CD4-positive, alpha-beta T cell treated with Interleukin-4 for 4 hours (primary cell): Measurements from ENCODE around the gene ERC2.

Source experiments
- DNase-seq: peaks from one replicate; pipeline ENCODE4 v3.0.0-alpha.2; 2020

The ERC2 gene

DNA sequence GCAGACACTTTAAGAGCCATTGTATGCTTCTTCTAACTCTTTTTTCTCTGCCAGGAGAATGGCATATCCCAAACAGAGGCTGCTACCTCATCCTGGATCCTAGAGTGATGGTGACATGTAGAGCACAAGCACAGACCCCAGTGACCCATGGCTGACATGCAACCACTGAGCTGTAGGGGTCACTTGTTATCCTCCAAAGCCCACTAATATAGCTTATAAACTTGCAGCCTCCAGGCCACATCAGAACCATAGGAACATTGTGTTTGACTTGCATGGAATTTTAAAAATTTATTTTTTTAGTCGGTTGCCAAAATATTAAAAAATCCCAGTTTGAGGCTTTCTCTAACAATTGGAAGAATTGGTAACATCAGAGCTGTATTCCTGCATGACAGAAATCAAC, 698.2 kb downstream of the ERC2 start:
- DNase-seq = no peak

DNA sequence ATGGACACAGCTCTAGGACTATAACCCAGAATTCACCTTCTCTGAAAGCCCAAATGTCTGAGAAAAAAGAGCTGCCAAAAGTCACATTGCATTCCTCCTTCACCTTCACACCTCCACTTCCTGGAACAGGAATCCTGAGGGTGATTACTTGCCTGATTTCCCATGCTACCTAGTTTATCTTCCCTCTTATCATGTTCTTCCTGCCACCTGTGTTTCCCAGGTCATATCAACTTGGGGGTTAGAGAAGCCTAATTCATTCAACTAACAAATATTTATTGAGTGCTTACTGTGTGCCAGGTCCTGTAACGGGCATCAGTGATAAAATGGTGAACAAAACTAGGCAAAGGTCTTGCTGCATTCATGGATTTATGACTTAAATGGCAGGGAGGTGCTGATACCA, 701.5 kb downstream of the ERC2 start:
- no peak for DNase-seq

DNA sequence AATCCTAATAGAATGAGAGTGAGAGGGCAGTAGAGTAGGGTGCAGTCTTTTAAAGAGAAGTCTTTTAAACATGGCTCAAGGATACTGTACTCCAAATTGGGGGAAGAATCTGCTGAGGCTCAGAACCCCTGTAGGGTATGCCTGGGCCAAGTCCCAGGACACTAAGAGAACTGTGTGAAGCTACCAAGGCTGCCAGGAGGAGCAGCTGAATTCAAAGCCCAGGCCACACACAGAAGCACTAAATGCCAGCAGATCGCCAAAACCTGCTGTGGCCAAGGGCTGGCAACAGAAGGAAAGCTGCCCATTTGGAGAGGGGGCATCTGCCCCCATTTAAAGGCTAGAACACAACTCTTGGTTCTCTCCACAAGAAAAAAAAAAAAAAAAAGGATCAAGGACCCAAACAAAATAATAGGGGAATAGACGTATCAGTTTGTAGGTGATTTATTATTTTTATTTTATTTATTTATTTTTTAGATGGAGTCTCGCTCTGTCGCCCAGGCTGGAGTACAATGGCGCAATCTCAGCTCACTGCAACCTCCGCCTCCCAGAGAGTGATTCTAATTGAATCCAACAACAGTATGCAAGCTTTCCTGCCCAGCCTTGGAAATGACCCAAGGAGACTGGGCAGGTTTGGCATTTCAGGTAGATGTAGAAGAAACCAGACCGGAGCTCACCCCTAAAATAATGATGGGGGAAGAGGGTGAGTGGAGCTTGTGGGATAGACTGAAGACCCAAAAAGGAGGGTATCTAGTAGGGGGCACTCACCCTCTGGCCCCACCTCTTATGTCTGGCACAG, 702.2 kb downstream of the ERC2 start:
- DNase-seq = no peak

DNA sequence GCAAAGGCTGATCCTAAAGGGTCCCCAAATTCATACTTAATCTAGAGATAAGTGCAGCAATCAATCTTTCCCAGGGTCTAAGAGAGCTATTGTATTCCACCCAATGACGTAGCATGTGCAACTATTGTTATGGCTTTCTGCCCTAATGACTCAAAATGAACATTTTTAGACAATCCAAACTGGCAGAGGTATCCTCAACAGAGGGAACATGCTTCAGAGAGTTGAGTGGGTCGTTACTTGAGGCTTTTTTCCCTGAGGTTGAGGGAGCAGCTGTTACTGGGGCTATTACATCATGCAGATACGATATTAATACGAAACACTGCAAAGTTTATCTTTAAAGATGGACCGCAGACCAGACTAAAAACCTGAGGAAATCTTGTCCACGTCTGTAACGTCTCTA, 702.9 kb downstream of the ERC2 start:
- no peak for DNase-seq

DNA sequence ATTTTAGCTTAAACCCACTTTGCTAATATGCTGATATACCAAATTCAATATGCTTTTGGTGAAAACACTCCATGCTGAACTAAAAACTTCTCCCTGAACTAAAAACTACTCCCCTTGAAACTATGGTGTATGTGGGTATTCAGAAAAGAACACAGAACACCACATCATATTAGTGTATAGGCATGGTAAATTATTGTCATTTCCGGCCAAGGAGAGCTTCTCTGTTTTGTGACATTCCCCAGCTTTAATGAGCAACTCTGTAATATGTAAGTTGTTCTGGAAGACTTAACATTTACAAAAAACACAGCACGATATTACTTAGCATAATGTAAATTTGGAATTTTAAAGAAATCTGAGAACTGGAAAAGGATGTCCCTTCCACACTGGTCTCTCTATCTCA, 711.3 kb downstream of the ERC2 start:
- no peak for DNase-seq

DNA sequence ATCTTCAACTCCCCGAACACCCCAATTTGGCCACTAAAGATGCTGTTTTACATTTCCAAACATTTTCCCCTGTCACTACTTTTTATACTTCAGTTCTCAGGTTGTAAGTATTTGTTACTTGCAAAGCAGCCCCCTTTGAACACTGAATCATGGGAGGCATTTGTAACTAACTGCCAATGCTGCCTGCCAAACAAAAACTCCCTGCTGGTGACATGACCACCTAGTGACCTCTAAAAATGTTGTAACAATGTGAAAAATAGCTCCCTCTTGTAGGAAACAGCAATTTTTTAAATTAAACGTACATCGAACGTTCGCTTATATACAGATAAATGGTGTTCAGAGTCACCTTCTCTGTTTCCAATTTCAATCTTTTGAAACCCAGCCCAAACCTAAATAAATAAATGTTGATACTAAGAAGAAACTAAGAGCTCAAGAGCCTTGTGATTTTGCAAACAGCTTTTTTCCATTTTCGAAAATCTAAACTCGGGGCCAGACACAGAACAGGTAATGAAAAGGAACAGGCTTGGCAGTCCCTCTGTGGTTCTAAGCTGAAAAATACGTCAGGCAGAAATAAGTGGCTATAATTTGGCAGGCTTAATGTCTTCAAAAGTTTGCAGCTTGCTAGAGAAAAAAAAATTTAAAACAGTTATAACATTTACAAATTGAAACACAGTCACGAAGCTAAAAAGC, 712.6 kb downstream of the ERC2 start:
- no peak for DNase-seq

DNA sequence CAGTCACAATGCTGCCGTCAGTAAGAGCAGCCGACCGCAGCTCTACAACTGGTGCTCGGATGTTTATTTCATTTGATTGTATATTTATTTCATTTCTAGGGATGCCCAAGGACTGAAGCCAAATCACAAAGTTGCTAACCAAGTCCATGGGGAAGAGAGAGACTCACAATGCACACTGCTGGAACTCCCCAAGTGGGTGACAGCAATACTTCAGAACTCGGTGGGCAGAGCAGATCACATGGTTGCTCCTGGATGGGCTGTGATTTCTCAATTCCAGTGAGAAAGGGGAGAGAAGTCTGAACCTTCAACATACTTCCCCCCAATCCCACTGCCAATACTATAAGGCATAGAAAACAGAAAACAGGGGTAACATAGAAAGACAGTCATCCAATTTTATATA, 715.4 kb downstream of the ERC2 start:
- no peak for DNase-seq

DNA sequence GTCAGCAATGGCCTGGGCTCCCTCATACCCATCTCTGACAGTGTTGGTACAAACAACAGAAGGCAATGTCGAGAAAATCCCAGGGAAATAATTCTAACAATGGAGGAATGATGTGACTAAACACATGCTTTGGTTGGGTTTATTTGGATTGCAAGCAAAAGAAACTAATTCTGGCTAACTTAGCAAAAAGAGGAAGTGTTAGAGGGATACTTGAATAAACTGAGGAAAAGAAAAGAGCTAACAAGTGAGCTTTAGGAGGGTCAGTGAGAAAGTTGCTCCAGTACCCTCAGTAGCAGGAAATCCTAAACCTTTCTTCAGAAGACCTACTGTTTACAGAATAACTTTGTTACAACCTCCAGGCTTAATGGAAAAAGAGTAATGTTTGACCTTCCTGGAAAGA, 716.5 kb downstream of the ERC2 start:
- no peak for DNase-seq

DNA sequence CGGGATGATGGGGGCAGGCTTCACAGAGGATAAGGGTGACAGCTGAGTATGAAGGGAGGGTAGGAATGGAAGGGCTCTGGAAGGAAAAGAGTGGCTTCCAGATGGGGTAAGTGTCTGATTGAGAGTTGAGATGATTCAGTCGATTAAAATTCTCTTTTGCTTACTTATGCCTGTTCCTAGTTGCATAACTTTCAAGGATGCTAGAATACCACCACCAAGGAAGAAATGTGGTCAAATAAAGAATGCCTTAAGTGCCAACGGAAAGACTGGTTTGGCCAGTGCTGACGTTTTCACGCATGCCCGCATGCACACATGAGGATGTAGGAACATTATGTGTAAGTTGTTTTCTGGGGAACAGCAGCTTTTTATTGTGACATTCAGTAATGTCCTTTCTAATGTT, 717.7 kb downstream of the ERC2 start:
- DNase-seq = no peak

DNA sequence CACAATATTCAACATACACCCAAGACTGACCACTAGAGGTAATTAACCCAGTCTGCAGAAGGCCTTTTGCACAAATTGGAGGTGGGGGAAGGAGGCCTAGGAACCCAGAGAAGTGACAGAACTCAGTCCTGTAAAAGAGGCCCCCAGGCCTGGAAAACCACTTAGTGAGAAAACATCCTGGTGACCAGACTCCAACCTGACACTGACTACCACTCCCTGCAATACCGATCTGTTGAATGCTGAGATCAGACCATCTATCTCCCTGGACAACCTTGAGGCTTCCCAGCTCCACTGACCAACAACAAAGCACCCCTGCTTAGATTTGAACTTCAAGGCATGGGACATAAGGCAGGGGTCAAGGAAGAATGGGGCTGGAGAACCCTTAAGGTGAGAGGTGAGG, 719.2 kb downstream of the ERC2 start:
- no peak for DNase-seq

DNA sequence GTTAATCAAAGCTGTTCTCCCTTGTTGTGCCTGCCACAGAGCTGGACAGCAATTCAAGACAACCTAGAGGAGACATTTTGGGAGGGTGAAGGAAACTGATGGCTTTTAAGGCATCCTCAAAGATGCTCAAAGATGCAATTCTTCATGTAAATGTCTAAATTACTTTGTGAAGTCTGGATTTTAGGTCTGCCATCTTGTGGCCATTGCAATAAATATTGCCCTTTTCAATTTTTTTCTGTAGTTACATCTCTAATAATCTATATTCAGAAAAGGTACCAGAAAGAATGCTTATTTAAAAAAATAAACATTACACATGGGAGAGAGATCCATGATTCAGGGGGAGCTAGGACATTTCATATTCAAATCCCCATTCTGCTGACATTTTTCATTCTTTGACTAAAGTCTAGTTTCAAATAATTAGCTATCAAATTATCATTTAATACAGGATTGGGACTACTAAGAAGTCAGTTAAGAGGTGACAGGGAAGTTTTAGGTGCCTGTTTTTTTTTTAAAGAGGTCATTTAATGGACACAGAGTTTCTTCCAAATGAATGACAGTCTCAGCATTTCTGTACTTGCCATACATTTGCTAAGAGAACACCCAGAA, 721.4 kb downstream of the ERC2 start:
- no peak for DNase-seq

DNA sequence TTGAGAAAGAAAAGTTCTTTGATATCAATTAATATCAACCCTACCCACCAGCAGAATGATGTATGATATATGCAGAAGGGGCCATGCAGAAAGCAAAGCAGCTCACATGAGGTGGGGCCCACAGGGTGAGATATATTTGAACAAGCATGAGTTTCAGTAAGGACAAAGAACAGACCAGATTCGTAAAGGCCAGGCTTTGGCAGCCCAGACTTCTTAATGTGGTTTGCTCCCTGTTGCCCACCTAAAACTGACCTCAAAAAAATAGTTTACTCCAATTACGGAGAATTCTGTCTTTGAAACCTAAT, 725.5 kb downstream of the ERC2 start:
- DNase-seq = no peak

DNA sequence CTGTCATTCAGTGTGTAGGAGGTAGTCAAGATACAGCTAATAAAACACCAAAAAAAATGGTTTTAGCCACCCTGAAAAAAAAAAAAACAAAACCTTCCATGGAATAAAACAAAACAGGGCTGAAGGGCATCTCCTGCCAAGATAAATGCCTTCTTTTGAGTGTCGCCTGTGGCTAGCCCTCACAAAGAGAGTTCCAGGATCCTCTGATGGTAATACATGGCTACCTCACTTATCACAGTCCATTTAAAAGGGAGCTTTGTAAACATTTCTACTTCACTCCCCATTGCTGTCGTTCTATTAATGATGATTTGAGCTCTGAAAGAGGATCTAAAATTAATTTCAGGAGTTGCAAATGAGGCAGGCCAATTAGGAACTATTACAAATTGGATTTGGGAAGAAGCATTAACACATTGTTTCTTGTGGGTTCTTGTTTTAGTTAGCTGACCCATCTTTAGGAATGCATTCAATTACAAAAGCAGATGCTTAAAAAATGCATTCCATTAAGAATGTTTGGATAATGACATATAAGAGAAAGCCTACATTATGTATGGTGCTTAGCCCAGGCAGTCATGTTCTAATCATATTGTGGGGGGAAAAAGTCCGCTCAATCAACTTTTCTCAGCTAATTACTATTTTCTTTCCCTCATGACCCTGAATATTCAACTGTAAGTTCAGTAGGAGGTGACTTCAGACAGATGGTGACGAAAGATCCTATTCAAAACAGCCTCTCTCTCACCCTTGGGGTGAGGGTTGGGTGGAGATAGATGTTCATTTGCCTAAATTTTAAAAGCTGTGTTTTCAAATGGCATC, 726.0 kb downstream of the ERC2 start:
- DNase-seq = no peak

DNA sequence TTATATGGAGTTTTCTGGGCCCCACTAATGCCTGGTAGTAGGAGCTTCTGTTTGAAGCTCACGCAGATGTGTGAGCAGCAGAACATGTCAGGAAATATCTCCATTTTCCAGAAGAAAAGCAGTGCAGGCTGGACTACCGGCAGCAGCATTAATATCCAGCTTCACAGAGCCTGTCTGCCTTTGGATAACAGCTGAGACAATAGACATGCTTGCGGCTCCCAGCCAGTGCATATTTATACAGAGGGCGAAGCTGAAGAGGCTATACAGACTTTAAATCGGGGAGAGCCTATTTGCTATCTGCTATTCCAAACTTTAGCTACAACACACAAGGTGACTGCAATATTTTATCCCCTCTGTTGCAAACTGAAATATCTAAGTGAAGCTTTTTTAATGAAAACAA, 731.1 kb downstream of the ERC2 start:
- no peak for DNase-seq

DNA sequence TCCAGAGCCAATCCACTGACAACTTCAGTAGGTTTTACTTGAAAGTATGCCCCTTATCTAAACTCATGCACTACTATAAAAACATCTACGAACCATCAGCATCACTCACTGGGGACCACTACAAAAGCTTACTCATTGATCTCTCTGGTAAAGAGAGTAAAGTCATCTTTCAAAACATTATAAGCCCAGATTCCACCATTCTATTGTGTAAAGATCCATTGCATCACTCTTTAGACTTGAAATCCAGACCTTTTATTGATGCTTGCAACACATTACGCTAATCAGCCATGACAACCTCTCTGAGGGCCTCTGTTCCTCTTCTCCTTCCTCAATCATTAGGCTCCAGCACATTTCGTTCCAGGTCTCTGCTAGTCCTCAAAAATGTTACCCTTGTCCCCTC, 732.3 kb downstream of the ERC2 start:
- DNase-seq = no peak

DNA sequence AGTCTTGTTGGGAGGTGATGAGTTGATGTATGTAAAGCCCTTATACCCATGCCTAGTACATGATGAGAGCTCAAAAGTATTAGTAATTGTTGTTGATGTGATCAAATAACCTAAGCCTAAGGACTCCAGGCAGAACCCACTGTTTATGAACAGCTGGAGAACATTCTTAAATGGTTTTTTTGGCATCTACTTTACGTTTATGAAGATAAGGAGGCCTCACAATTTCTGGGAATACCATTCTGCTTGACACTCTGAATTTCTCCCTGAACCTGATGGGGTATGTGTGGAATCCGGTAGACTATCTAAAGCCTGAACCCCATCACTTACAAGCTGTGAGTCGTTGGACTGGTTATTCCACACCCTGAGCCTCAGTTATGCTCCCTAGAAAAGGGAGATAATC, 736.5 kb downstream of the ERC2 start:
- DNase-seq = no peak

DNA sequence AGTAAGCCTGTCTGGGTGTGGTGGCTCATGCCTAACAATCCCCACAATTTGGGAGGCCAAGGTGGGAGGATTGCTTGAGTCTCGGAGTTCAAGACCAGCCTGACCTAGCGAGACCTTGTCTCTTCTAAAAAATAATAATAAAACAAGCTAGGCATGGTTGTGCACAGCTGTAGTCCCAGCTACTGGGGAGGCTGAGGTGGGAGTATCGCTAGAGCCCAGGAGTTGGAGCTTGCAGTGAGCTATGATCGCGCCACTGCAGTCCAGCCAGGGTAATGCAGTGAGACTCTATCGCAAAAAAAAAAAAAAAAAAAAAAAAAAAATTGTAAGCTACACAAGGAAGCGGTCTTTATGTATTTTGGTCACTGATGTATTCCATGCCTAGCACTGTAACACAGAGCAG, 738.7 kb downstream of the ERC2 start:
- no peak for DNase-seq

DNA sequence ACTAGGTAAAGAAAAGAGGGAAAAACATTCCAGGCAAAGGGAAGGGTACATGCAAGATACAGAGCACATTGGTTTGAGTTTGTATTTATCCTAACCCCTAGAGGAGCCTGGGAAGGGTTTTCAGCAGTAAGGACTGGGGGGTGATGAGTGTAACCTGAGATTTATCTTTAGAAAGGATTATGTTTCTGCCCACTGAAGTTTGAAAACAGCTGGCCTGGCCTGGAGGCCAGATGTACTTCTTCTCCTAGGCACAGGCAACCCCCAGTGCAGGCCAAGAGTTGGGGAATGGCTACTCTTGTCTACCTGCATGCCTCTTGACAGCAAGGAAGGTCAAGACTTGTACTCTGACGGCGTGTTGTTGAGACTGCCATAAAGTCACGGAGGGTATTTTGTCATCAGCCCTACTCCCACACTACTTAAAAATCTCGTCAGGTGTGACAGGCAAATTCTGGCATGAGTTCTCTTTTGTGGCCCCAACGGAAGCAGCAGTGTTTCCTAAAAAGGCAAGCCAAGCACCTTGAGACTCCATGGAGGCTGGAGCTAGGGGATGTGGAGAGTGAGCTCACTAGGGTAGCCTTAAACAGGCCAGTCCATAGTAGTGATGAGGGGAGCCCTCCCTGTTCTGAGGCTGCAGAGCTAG, 739.7 kb downstream of the ERC2 start:
- no peak for DNase-seq

DNA sequence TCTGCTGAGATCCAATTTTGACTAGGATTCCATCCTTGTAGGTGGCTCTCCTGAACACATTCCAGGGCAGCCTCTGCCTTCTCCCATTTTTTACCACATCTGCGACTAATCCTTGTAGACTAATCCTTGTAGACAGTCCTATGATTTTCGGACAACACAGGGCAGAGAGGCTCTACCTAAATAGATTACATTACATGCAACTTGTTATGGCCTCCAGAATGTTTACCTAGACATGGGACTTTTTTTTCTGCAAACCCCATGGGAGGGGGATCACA, 741.8 kb downstream of the ERC2 start:
- DNase-seq = no peak

DNA sequence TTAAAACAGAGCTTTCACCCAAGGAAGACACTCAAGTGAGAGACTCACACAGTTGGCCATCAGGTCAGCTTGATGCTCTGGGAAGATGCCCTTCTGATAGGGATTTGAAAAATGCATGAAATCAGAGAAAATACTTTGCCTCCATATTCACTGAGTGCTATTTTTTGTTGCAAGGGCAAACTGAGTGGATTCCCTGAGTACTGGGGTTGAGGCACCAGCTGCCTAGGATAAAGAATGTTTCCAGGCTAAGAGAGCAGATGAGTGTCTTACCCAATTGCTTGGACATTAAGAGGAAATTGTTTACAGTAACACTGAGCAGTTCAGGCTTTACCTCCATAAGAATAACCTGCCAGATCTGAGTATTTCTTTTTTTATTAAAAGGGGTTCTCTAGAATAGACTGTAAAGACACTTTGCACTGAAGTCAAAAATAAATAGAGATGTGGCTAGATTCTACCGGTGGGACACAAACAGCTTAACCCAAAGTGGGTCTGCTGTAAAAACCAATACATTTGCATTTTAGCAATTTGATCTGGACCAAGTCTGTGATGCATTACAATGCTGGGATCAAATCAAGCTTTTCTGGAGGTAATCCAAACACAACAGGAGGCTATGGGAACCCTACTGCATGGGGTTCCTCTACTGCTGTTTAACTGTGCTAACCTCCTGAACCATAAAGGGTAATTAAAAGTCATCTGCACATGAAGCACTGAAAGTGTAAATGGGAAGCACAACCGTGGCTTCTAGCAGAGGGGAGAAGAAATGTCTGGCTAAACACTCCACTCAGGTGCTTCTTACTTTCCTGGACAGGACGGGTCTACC, 742.4 kb downstream of the ERC2 start:
- DNase-seq = no peak

DNA sequence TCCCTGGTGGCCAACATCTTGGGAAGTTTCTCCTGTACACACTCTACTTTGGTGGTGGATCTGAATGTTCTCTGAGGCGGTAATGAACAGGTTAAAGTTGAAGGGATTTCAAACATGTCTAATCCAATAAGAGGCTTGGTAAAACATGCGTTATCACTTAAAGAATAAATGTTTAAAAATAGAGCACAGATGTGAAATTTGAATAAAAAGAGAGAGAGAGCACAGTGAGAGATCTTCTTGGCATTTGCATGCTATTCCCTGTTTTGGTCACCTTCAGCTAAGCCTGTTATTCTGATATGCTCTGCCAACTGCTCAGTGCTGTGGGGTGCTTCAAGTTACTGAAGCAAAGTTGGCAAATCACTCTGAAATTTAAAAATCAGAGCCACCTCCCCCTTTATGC, 743.4 kb downstream of the ERC2 start:
- DNase-seq = no peak

DNA sequence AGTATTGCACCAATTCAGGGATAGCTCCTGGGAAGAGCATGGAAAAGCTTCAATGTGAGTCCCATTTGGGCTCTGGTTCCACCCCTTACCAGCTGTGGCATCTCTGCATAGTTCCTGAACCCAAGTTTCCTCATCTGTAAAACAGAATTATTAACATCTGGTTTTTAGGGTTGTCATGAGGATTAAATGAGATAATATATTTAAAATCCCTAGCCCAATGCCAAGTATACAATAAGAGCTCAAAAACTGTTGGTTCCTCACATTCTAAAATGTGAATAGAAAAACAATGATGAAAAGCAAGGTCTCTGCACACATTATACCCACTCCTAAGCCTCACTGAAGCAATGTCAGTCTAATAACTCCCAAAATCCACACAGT, 743.9 kb downstream of the ERC2 start:
- no peak for DNase-seq
